Heart right ventricle (tissue), 16 donors: Measurements from ENCODE around the gene ICAM1. TPM values are rescaled to one million over a fixed set of nuclear protein-coding genes. Genes with fewer than 3 reads are reported as not detected.

ENCODE experiments used
- ATAC-seq, 8 donors: fragments of 200-7000 bp; cut with Tn5 transposase; one replicate each; pipeline ENCODE4 v1.9.1; 2020; ENCODE audit warnings: mild to moderate bottlenecking in 8 of 8, moderate library complexity in 8 of 8, moderate number of reproducible peaks in 1 of 8
- DNase-seq, 2 donors: peaks; one replicate each; pipeline ENCODE4 v3.0.0-alpha.2; 2020
- H3K27ac ChIP-seq, 10 donors: fragments of 200-600 bp; sonication (generic) in 2 of 10; one replicate each; pipeline versions ENCODE4 v1.5.0 to v1.8.0; 2020 to 2022; ENCODE audit warnings: mild to moderate bottlenecking in 3 of 10
- H3K27me3 ChIP-seq, 7 donors: fragments of 200-600 bp; one replicate each; pipeline ENCODE4 v1.8.0; 2021 to 2022; ENCODE audit warnings: mild to moderate bottlenecking in 2 of 7
- H3K36me3 ChIP-seq, 9 donors: fragments of 200-600 bp; sonication (generic) in 1 of 9; one replicate each; pipeline versions ENCODE4 v1.5.0 to v1.8.0; 2020 to 2022; ENCODE audit warnings: mild to moderate bottlenecking in 2 of 9
- H3K4me1 ChIP-seq, 9 donors: fragments of 200-600 bp; sonication (generic) in 1 of 9; one replicate each; pipeline versions ENCODE4 v1.5.0 to v1.8.0; 2020 to 2022; ENCODE audit warnings: mild to moderate bottlenecking in 4 of 9
- H3K4me3 ChIP-seq, 10 donors: fragments of 200-600 bp; sonication (generic) in 2 of 10; one replicate each; pipeline versions ENCODE4 v1.5.0 to v1.8.0; 2020 to 2022; ENCODE audit warnings: mild to moderate bottlenecking in 7 of 10, moderate library complexity in 2 of 10
- H3K9me3 ChIP-seq, 11 donors: fragments of 200-600 bp in 10 of 11; sonication (generic) in 2 of 11; one replicate each; pipeline versions ENCODE4 v1.5.0 to v1.8.0; 2013 to 2022; ENCODE audit warnings: mild to moderate bottlenecking in 2 of 11, control low read depth in 1 of 11, moderate library complexity in 1 of 11
- CTCF ChIP-seq, 9 donors: fragments of 200-600 bp; sonication (generic) in 2 of 9; IDR thresholded peaks; one replicate each; pipeline versions ENCODE4 v1.5.0 to v1.8.0; 2021 to 2022; ENCODE audit warnings: antibody characterized with exemption in 9 of 9, mild to moderate bottlenecking in 5 of 9, moderate library complexity in 1 of 9
- WGBS, 2 donors: extraction: QIAGEN DNeasy Blood & Tissue Kit; methylation state at CpG; one replicate each; pipeline ENCODE4 v1.1.7; 2013; ENCODE audit warnings: inconsistent platforms in 1 of 2; 5-methylcytosine and 5-hydroxymethylcytosine counted together
- intact Hi-C, 10 donors: fragments of 100-400 bp; cut with DNase I; formaldehyde crosslinking; loops; one replicate each; pipeline versions ENCODE4 v1.11.1 to v1.14.2; 2022
- polyA plus RNA-seq, 2 donors: library from polyadenylated mRNA; stranded (reverse); fragments of 200-250 nt; gene quantifications; one replicate each; pipeline ENCODE4 v1.2.3, GENCODE V29; 2013
- total RNA-seq, 10 donors: library from RNA; stranded (reverse); fragmentation: NEBNext Ultra II Directional in 3 of 10; extraction: Animal tissue kit (Norgen Biotek cat#: 25700) in 3 of 10; gene quantifications; one replicate each; pipeline versions ENCODE4 v1.2.1 to v1.2.4, GENCODE V29; 2021 to 2023
- donor health status: Arrhythmogenic right ventricular cardiomyopathy.
- donor health status: ischemic (EF 13 %, LVEDD 7.1; RV severe dilation, severe dysfunction).
- donor health status: healthy with polysubstance abuse.
- donor health status: DM: no; HTN: yes; CAD: no.
- donor health status: DM: no; HTN: no; CAD: no.
- donor health status: ischemic (EF 25% LVEDD 6.9; RV normal size, moderate dysfunction).
- donor health status: ischemic (EF 25% LVEDD 5.7; RV mildly dilated, moderate dysfunction).
- donor health status: healthy.
- donor health status: DM: yes; HTN: yes; CAD: no.
- donor health status: Ischemic cardiomyopathy.
- donor health status: ischemic (EF 35%, LVEDD 5.7; RV mildly dilated, moderate dysfunction).
- donor health status: nonischemic (EF 11% LVEDD 7.7; RV severe dilation, severe dysfunction).
- donor health status: DM: yes; HTN: yes; CAD: no.
- donor health status: PGD.
- donor health status: ischemic (EF 29% LVEDD 5.4; RV normal size, mild dysfunction).
- donor health status: nonischemic (EF 23%, LVEDD 6.1; RV moderate dilation, normal function).

ICAM1 gene
- total and polyA plus RNA-seq, 12 donors = 3.6 to 66.6 (median 9.3) TPM

- Histone ChIP-seq H3K4me1 (no peaks in the 10 kb centered on the region), H3K4me3 (no peak overlapping the region), H3K36me3 (peaks cover 0 to 100% (median 85%) of the 10 kb centered on the region in 9 donors), H3K9me3 (no peaks in the 10 kb centered on the region), H3K27ac (no peak overlapping the region), H3K27me3 (no peaks in the 10 kb centered on the region)
- ATAC-seq (peak in 1 of 8 donors; percentile 10), DNase-seq (no peak)
- 94 to 96% methylated on average over 19 of the region's 19 CpGs for WGBS, 2 donors
- TF ChIP-seq CTCF (IDR thresholded peaks at IDR 0.05) = no peak
- intact Hi-C loops = no loop called here
These were observed 51.2 kb downstream of the ICAM1 start for GRCh38 chr19:10321874-10322835.

GRCh38 chr19:10325732-10326131 lies 54.8 kb downstream of the ICAM1 start:
- ATAC-seq (no peak), DNase-seq (no peak)
- no peaks in the 10 kb centered on the region for H3K9me3 ChIP-seq
- no peak overlapping the region for H3K4me3 ChIP-seq
- 91 to 96% methylated on average over 8 of the region's 8 CpGs for WGBS, 2 donors
- intact Hi-C loops = loop anchor here in 1 of 10 donors (5.0 kb wide), 1 partner anchor 38 kb away; the partner anchor contains the start of genes ICAM4 and ICAM5
- no peaks in the 10 kb centered on the region for H3K4me1 ChIP-seq
- H3K27me3 ChIP-seq = no peaks in the 10 kb centered on the region
- H3K27ac ChIP-seq = no peak overlapping the region
- TF ChIP-seq CTCF (IDR thresholded peaks at IDR 0.05) = no peak
- peaks cover 9 to 100% (median 92%) of the 10 kb centered on the region in 9 donors for H3K36me3 ChIP-seq

- Histone ChIP-seq H3K9me3 (no peaks in the 10 kb centered on the region), H3K36me3 (peaks cover 0 to 85% (median 73%) of the 10 kb centered on the region in 9 donors), H3K4me1 (peaks cover 4 to 14% (median 13%) of the 10 kb centered on the region in 9 donors), H3K27me3 (no peaks in the 10 kb centered on the region), H3K27ac (no peak overlapping the region), H3K4me3 (no peak overlapping the region)
- DNase-seq (no peak), ATAC-seq (no peak)
- WGBS, 2 donors = 87 to 93% methylated on average over 7 of the region's 7 CpGs
- intact Hi-C loops = loop anchor here in 1 of 10 donors (5.0 kb wide), 1 partner anchor 40 kb away; the partner anchor contains the start of genes ICAM4 and ICAM5
- TF ChIP-seq CTCF (IDR thresholded peaks at IDR 0.05) = no peak
These were observed 56.9 kb downstream of the ICAM1 start for GRCh38 chr19:10327793-10328192.

- 96% methylated on average over 41 of the region's 41 CpGs for WGBS, 2 donors
- ATAC-seq = no peak
- H3K27ac ChIP-seq = no peak overlapping the region
- no peaks in the 10 kb centered on the region for H3K27me3 ChIP-seq
- intact Hi-C loops = loop anchor here in 1 of 10 donors (5.0 kb wide), 1 partner anchor 41 kb away; the partner anchor contains the start of genes ICAM4 and ICAM5
- no peaks in the 10 kb centered on the region for H3K9me3 ChIP-seq
- DNase-seq = no peak
- peaks cover 4 to 22% (median 14%) of the 10 kb centered on the region in 9 donors for H3K4me1 ChIP-seq
- TF ChIP-seq CTCF (IDR thresholded peaks at IDR 0.05) = no peak
- H3K36me3 ChIP-seq = peaks cover 0 to 75% (median 63%) of the 10 kb centered on the region in 9 donors
- H3K4me3 ChIP-seq = no peak overlapping the region
These were observed 57.9 kb downstream of the ICAM1 start for GRCh38 chr19:10328558-10329429.
